KMS-11 (cell line): ENCODE results near the gene ITGB4.
A peak's percentile ranks its signal among the peaks of the same experiment; 100 is the strongest.

Experiments
- H2AFZ ChIP-seq: fragments of 200-600 bp; sonication (generic); 2 replicates; pipeline ENCODE4 v1.6.1; 2016; ENCODE audit warnings: antibody characterized with exemption, mixed run types, low read depth
- H3K27ac ChIP-seq: fragments of 200-600 bp; sonication (generic); 2 replicates; pipeline ENCODE4 v1.6.1; 2016; ENCODE audit warnings: mild to moderate bottlenecking, mixed run types
- H3K27me3 ChIP-seq: fragments of 200-600 bp; sonication (generic); 2 replicates; pipeline ENCODE4 v1.6.1; 2017; ENCODE audit warnings: mild to moderate bottlenecking, low read depth, mixed run types, moderate library complexity; ENCODE audit not compliant: insufficient read depth
- H3K36me3 ChIP-seq: fragments of 200-600 bp; sonication (generic); 2 replicates; pipeline ENCODE4 v1.6.1; 2017; ENCODE audit warnings: mild to moderate bottlenecking, mixed run types; ENCODE audit not compliant: insufficient read depth
- H3K4me1 ChIP-seq: fragments of 200-600 bp; sonication (generic); 2 replicates; pipeline ENCODE4 v1.6.1; 2016; ENCODE audit warnings: mild to moderate bottlenecking, low read depth, mixed run types; ENCODE audit not compliant: poor library complexity, severe bottlenecking
- H3K4me2 ChIP-seq: fragments of 200-600 bp; sonication (generic); 2 replicates; pipeline ENCODE4 v1.7.0; 2016; ENCODE audit warnings: mild to moderate bottlenecking, mixed run types
- H3K4me3 ChIP-seq: fragments of 200-600 bp; sonication (generic); IDR thresholded peaks from 2 replicates; pipeline ENCODE4 v1.6.1; 2017; ENCODE audit warnings: low read depth, low read length, mixed read lengths; ENCODE audit not compliant: insufficient read depth
- H3K79me2 ChIP-seq: fragments of 200-600 bp; sonication (generic); 2 replicates; pipeline ENCODE4 v1.6.1; 2016; ENCODE audit warnings: low read depth, mixed run types; ENCODE audit not compliant: insufficient read depth
- H3K9ac ChIP-seq: fragments of 200-600 bp; sonication (generic); 2 replicates; pipeline ENCODE4 v1.6.1; 2016; ENCODE audit warnings: mild to moderate bottlenecking, mixed run types
- H4K20me1 ChIP-seq: fragments of 200-600 bp; sonication (generic); 2 replicates; pipeline ENCODE4 v1.6.1; 2016; ENCODE audit warnings: mild to moderate bottlenecking, mixed run types; ENCODE audit not compliant: insufficient read depth
- TF ChIP-seq, protein P1 (sequence below): fragments of 200-600 bp; sonication (generic); conservative IDR thresholded peaks from 2 replicates; pipeline ENCODE4 v1.6.1; 2017; ENCODE audit warnings: low read depth, mild to moderate bottlenecking, antibody characterized with exemption, low read length, moderate library complexity, mixed read lengths

The ITGB4 gene

DNA sequence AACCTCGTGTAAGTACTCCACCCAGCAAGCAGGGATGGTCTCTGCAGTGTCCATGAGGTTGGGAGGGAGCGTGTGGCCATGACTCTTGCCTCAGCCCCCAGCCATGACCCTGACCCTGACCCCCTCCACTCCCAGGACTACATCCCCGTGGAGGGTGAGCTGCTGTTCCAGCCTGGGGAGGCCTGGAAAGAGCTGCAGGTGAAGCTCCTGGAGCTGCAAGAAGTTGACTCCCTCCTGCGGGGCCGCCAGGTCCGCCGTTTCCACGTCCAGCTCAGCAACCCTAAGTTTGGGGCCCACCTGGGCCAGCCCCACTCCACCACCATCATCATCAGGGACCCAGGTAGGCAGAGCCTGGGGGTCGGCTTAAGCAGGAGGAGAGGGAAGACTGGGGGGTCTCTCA is 27.4 kb downstream of the ITGB4 start:
- no peaks in the 10 kb centered on the region for H3K79me2 ChIP-seq
- H4K20me1 ChIP-seq, result no peaks in the 10 kb centered on the region
- H3K4me3 ChIP-seq, result no peak overlapping the region
- peaks cover 11% of the 10 kb centered on the region for H3K4me1 ChIP-seq
- no peak overlapping the region for H3K4me2 ChIP-seq
- H3K27ac ChIP-seq, result no peak overlapping the region
- H3K9ac ChIP-seq, result no peak overlapping the region
- H3K36me3 ChIP-seq, result no peaks in the 10 kb centered on the region
- TF ChIP-seq, protein P1, sequence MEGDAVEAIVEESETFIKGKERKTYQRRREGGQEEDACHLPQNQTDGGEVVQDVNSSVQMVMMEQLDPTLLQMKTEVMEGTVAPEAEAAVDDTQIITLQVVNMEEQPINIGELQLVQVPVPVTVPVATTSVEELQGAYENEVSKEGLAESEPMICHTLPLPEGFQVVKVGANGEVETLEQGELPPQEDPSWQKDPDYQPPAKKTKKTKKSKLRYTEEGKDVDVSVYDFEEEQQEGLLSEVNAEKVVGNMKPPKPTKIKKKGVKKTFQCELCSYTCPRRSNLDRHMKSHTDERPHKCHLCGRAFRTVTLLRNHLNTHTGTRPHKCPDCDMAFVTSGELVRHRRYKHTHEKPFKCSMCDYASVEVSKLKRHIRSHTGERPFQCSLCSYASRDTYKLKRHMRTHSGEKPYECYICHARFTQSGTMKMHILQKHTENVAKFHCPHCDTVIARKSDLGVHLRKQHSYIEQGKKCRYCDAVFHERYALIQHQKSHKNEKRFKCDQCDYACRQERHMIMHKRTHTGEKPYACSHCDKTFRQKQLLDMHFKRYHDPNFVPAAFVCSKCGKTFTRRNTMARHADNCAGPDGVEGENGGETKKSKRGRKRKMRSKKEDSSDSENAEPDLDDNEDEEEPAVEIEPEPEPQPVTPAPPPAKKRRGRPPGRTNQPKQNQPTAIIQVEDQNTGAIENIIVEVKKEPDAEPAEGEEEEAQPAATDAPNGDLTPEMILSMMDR, result no peak
- H2AFZ ChIP-seq, result no peak overlapping the region
- H3K27me3 ChIP-seq, result peaks cover 17% of the 10 kb centered on the region

- H3K27ac ChIP-seq, result no peak overlapping the region
- peaks cover 11% of the 10 kb centered on the region for H3K27me3 ChIP-seq
- H4K20me1 ChIP-seq, result no peaks in the 10 kb centered on the region
- H3K36me3 ChIP-seq, result no peaks in the 10 kb centered on the region
- H3K4me1 ChIP-seq, result peaks cover 22% of the 10 kb centered on the region
- H3K4me3 ChIP-seq, result no peak overlapping the region
- no peaks in the 10 kb centered on the region for H3K79me2 ChIP-seq
- H2AFZ ChIP-seq, result peak overlapping the region; percentile 82
- peak overlapping the region; percentile 83 for H3K4me2 ChIP-seq
- TF ChIP-seq, protein P1, result peak; percentile 97
- no peak overlapping the region for H3K9ac ChIP-seq
Observed at GRCh38 chr17:75749545-75750389, 28.5 kb downstream of the ITGB4 start.

DNA sequence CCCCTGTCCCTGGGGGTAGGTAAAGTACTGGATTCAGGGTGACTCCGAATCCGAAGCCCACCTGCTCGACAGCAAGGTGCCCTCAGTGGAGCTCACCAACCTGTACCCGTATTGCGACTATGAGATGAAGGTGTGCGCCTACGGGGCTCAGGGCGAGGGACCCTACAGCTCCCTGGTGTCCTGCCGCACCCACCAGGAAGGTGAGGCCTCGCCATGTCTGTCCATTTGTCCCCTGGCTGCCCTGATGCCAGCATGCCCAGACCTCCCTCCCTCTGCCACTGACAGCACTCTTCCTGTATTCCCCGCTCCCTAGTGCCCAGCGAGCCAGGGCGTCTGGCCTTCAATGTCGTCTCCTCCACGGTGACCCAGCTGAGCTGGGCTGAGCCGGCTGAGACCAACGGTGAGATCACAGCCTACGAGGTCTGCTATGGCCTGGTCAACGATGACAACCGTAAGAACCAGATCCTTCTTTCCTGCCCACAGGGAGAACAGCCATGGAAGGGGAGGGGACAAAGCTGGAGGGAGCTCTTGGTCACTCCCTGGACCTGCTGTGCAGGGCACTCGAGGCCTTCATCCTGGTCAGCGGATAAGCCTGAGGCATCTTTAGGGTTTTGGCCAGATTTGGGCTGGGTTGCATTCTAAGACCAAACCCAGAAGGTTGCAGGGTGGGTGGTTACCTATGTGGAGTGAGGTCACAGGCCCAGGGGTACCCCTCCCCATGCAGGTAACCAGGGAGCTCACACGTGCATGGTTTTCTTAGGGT is 29.6 kb downstream of the ITGB4 start:
- Histone ChIP-seq H3K27me3 (peaks cover 11% of the 10 kb centered on the region), H3K79me2 (no peaks in the 10 kb centered on the region), H4K20me1 (no peaks in the 10 kb centered on the region), H2AFZ (no peak overlapping the region), H3K4me2 (no peak overlapping the region; the same call in 1 of the 2 replicates), H3K9ac (no peak overlapping the region), H3K4me1 (peaks cover 28% of the 10 kb centered on the region), H3K36me3 (no peaks in the 10 kb centered on the region), H3K27ac (no peak overlapping the region), H3K4me3 (no peak overlapping the region)
- TF ChIP-seq, protein P1, result no peak

- H3K4me3 ChIP-seq, result no peak overlapping the region
- H3K79me2 ChIP-seq, result no peaks in the 10 kb centered on the region
- H3K4me1 ChIP-seq, result peaks cover 28% of the 10 kb centered on the region
- no peaks in the 10 kb centered on the region for H3K36me3 ChIP-seq
- no peak overlapping the region for H2AFZ ChIP-seq
- no peaks in the 10 kb centered on the region for H4K20me1 ChIP-seq
- no peak overlapping the region for H3K9ac ChIP-seq
- H3K27ac ChIP-seq, result no peak overlapping the region
- no peak overlapping the region for H3K4me2 ChIP-seq
- peaks cover 11% of the 10 kb centered on the region for H3K27me3 ChIP-seq
- TF ChIP-seq, protein P1, result no peak
Observed at GRCh38 chr17:75751676-75752404, 30.6 kb downstream of the ITGB4 start.
